HG03060 (cell line): Measurements from ENCODE around the gene SLC25A13.
A peak's percentile ranks its signal among the peaks of the same experiment; 100 is the strongest.

Experiments
- ATAC-seq: cut with Tn5 transposase; IDR thresholded peaks from one replicate; pipeline ENCODE4 v1.9.1; 2021; ENCODE audit warnings: low read depth, moderate number of reproducible peaks; ENCODE audit not compliant: unreplicated experiment

The SLC25A13 gene

DNA sequence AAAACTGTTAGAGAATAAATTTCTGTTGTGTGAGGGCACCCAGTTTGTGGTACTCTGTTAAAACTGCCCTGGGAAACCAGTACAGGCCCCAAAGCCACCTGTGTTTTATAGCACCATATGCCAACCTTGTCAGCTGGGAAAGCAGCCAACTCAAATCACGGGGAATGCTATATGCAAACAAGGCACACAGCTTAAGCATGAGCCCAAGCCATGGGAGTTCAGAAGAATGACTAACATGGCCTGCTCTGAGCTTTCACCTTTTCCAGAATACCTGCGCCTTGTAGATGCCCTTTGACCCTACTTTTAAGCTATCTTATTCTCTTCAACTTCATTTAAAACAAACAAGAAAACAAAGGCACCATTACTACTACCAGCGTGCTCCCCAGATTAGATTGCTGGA, 5.5 kb upstream of the SLC25A13 start:
- ATAC-seq = no peak

DNA sequence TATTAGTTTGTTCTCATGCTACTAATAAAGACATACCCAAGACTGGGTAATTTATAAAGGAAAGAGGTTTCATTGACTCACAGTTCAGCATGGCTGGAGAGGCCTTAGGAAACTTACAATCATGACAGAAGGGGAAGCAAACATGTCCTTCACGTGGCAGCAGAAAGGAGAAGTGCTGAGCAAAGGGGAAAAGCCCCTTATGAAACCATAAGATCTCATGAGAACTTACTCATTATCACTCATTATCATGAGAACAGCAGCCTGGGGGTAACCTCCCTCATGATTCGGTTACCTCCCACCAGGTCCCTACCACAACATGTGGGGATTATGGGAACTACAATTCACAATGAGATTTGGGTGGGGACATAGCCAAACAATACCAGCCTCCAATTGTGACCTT, 4.9 kb upstream of the SLC25A13 start:
- ATAC-seq = peak; percentile 33

DNA sequence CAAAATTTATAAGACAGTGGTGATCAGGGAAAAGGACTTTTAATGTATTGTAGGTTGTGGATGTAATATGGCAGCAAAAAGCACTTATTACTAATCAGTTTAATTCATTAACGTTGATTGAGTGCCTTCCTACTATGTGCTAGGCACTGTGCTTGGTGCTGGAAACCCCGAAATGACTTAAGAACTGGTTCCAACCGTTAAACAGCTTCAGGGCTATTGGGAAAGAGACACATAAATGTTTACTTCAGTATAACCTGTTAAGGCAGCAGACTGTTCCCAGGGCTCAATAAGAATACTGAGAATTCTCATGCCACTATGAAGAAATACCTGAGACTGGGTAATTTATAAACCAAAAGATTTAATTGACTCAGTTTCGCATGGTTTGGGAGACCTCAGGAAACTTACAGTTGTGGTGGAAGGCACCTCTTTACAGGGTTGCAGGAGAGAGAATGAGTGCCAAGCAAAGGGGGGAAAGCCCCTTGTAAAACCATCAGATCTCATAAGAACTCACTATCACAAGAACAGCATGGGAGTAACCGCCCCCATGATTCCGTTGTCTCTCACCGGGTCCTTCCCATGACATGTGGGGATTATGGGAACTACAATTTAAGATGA, 1.1 kb upstream of the SLC25A13 start:
- no peak for ATAC-seq

DNA sequence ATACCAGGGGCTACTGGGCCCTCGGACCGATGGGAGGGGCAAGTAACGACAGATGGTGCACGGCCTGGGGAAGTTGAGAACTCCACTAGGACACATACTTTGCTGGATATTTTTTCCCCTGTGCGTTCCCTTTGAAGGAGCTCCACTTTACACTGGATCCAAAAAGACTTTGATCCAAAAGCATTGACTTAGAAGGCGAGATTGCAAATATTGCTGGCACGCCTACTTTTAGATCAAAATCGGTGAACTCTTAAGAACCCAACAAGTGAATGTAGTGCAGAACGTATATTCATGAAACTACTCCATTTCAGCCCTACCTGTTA, 436 bp upstream of the SLC25A13 start:
- no peak for ATAC-seq

DNA sequence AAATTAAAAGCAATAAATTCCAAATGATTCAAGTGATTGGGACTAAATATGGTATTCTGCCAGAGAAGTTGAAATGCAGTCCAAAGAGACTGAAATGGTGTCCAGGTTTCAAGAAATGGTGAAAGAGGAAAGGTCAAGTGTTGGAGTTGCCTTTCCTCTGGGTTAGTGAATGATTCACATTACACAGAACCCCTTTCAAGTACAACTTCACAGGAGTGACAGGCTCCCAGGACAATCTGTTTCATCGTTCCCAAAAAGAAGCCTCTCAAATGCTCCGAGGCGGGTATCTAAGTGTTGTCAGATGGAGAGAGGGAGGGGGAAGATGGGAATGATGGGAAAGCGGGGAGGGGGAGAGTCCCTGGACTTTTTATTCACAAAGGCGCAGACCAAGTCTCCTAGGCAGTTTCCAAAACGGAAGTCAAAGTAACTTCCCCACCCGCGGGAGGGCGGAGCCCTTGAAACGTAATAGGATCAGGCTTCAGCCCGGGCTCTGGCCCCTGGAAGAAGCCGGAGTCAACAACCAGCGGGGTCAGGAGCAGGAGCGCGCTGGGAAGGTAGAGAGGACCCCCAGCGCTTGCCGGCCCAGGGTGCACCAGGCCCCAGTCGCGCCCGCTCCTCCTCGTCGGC, 754 bp downstream of the SLC25A13 start:
- ATAC-seq = peak; percentile 28

DNA sequence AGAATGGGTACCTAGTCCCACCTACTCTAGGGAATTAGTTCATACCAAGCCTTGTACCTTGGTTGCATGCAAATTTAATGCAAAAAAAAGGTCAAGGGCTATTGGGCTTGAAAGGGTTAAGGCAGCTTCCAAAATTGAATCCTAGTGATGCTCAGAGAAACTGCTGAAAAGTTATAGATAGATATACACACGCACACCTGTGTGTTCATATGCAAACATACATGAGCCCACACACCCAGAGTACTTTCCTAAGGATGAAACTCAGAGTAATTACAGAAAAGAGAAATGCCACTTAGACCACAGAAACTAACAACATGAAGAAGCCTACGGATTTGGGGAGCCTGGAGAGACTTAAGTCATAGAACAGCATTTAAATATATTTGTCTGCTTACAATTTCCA, 1.5 kb downstream of the SLC25A13 start:
- peak; percentile 45 for ATAC-seq

DNA sequence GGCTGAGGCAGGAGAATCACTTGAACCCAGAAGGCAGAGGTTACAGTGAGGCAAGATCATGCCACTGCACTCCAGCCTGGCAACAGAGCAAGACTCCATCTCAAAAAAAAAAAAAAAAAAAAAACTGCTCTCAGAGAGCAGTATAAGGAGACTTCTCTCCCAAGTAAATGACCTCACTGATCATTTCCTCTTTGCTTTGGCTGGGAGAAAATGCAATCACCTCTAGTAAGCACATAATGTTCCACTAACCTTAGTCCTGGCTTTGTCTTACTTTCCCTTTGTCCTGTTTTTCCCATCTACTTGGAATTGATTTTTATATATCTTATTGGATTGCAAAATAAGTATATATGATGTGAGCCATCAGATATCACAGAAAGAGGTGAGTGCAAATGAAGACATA, 2.5 kb downstream of the SLC25A13 start:
- no peak for ATAC-seq

DNA sequence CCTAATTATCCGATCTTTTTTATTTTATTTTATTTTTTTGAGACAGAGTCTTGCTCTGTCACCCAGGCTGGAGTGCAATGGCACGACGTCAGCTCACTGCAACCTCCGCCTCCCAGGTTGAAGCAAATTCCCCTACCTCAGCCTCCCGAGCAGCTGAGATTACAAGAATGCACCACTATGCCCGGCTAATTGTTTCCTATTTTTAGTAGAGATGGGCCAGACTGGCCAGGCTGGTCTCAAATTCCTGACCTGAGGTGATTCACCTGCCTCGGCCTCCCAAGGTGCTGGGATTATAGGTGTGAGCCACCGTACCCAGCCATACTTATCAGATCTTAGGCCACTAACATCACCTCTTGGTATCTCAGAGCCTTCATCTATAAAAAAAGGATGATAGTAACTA, 4.9 kb downstream of the SLC25A13 start:
- no peak for ATAC-seq

DNA sequence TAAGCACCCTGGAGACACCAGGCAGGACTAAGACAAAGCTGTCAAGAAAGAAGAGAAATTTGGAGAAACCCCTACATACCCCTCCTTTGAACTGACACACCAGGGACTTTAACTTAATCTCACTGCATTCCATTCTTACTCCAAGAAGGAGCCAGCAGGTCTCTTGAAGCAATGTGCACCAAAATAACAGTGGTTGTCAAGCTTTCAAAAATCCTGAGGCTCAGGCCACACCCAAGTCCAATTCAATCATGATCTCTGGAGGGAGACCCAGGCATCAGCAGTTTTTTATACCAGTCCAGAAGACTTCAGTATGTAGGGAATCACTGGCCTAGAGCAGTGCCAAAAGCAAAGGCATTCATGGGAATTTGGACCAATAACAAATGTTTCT, 6.8 kb downstream of the SLC25A13 start:
- no peak for ATAC-seq

DNA sequence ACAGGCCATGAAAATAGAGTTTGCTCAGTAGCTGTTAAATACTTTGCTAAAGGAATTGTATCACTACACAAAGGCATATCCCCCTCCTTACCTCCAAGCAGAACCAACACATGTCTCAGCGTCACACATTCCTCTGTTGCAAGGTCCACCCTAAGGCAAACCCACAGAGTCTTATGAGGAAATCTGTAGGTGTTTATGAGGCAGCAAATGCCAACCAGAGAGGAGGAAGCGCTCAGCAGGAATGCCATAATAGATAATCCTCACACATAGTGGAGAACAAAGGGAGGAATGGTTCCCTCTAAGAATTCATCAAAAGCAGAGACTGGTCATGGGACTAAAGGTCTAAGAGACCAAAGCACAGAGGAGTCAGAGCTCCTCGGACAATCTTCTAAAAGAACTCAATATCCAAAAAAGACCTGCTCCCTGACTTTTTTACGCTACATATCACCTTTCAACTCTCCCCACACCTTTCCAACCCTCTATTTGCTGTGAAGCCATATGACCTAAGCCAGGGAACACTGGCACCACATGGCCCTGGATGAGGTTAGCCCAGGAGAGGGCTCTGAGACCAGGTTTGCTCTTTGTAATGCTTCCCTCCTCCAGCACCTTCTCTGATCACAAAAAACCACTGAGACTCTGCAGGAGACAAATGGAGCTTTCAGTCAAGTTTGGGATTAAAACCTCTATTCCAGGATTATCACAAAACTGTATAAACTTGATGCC, 7.3 kb downstream of the SLC25A13 start:
- ATAC-seq = no peak

DNA sequence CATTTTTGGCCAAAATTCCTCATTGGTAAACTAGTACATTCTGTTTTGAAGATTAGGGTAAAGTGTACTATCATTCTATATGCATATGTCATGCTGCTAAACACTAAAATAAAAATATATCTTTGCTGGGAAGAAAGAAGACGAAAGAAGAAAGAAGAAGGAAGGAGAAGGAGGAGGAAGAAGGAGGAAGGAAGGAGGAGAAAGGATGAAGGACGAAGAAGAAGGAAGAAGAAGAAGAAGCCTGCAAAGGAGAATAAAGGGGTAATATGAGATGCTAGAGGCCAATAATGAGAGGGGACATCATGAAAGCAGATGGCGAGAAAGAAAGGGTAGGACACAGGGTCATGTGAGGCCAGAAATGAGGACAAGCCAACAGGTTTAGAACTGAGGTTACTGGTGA, 8.0 kb downstream of the SLC25A13 start:
- ATAC-seq = no peak

DNA sequence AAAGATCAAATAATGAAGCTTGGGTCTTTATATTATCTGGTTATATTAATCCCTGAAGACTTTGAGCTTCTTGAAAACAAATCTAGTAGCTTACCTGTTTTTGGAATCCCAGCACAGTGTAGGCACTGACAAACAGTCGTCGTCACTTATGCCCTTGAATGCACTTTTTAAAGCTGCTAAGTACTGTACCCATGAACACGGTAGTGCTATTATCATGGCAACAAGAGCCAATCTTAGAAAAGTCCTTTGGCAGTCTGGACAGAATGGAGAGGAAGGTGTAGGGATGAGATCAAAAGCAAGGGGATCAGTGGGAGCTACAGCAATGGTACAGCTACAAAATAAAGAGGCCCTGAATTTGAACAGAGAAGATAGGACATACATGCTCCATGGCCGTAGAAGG, 9.4 kb downstream of the SLC25A13 start:
- no peak for ATAC-seq

DNA sequence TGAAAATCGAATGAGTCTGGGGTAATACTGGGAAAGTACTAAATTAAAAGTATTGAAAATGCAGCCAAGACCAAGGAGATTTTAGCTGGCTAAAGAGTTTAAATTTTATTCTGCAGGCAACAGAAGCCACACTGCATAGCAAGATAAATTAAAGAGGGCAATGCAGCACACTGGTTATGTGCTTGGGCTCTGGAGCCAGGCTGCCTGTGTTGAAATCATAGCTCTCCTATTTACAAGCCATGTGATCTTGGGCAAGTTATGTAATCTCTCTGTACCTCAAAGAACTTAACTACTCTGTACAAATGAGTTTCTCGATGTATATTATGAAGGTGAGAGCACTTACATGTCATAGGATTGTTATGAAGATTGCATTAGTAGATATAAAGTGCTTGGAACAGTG, 9.9 kb downstream of the SLC25A13 start:
- ATAC-seq = no peak

DNA sequence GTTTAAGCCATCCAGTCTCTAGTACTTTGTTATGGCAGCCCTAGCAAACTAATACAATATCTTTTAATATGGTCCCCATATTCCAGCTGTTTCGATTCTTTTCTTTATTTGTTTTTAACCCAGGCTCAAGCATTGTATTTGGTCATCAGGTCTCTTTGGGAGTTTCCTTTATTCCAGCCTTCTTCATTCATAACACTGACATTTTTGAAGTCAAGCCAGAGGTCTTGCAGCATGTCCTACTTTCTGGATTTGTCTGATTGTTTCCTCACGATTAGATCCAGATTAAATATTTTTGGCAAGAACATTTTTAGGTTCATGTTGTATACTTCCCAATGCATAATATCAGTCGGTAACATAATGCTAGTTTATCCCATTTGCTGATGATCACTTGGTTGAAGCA, 11.8 kb downstream of the SLC25A13 start:
- no peak for ATAC-seq

DNA sequence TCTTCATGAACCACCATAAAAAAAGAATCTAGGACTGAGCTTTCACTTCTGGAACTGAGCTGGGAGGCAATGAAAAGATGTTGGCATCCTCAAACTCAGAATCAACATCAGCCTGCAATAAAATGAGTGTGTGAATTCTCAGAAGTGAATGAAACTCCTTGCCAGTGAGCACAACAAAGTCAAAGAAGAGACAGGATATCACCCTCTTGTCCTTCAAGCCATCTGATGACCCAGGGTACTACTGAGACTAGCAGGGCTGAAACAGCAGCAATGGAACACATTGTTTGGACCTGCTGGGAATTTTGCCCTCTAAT, 13.0 kb downstream of the SLC25A13 start:
- no peak for ATAC-seq

DNA sequence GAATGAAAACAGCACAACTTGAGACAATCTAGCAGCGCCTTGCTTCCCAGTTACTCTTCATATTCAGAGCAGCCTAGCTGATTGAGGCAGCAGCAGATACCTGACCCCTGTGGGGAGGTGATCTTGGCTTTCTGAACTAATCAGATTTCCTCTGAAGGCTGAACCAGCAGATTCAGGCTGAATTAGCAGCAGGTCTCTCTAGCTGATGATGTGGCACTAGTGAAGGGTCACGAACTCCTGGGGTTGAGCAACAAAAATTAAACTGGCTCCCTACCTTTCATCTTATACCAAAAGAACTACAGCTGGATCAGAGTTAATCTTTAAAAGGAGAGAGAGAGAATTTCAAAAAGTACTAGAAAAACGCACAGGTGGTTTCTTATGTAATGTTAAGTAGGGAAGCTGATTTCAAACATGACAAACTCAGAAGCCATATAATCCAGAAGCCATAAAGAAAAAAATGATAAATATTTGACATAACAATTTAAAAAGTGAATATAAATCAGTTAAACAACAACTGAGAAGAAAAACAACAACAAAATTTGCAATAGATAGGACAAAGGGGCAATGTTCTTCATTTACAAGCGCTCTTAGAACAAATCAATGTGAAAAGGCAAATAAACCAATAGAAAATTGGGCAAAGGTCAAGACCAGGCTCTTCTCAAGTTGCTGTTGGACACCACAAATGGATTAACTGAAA, 13.5 kb downstream of the SLC25A13 start:
- no peak for ATAC-seq

DNA sequence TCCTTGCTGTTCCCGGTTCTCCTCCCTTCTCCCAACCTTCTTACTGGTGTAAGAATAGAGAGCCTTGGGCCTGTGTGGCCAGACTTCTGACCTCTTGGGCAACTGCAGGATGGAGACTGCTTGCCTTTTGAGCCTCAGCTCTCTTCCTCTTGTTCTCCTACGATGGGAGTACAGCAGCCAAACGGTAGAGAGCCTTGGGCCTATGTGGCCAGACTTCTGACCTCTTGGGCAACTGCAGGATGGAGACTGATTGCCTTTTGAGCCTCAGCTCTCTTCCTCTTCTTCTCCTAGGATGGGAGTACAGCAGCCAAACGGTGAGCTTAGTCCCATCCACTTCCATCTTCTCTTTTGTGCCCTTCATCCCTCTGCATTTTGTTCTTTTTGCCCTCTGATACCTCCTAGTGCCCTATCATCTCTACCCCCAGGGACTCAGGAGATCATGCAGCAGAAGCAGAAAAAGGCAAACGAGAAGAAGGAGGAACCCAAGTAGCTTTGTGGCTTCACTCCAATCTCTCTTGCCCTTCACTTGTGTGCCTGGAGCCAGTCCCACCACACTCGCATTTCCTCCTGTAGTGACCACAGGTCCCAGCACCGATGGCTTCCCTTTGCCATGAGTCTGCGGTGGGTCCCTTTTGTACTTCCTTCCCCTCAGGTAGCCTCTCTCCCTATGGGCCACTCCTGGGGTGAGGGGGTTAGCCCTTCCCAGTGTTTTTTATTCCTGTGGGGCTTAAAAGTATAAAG, 15.3 kb downstream of the SLC25A13 start:
- no peak for ATAC-seq

DNA sequence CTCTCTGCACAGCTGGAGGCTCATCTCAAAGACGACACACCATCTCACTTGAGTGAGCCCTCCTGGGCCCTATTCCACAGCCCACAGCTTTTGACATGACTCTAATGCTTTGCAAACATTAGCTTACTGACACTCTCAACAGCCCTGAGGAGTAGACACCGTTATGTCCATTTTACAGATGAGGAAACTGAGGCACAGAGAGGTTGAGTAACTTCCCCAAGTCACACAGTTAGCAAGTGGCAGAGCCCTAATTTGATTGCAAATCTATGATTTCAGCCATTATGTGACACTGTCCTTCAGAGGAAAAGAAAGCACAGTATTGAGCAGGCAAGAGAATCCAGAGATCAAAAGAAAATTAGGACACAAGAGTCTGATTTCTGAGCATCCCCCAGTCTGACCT, 16.0 kb downstream of the SLC25A13 start:
- no peak for ATAC-seq

DNA sequence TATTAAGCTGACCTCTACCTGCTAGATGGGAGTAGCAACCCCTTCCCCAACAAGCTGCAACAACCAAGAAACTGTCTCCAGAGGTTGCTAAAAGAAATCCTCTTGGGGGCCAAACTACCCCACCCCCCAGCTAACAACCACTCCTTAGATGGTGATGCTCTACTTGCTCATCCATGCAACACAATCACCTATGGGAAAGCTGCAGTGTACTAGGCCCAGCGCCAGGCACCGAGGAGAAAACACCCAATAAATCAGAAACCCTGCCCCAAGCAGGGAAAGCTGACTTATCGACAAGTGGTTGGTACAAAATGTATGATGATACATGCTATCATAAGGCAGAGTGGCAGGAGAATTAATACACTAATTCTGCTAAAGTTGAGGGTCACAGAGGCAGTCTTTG, 17.3 kb downstream of the SLC25A13 start:
- ATAC-seq = no peak

DNA sequence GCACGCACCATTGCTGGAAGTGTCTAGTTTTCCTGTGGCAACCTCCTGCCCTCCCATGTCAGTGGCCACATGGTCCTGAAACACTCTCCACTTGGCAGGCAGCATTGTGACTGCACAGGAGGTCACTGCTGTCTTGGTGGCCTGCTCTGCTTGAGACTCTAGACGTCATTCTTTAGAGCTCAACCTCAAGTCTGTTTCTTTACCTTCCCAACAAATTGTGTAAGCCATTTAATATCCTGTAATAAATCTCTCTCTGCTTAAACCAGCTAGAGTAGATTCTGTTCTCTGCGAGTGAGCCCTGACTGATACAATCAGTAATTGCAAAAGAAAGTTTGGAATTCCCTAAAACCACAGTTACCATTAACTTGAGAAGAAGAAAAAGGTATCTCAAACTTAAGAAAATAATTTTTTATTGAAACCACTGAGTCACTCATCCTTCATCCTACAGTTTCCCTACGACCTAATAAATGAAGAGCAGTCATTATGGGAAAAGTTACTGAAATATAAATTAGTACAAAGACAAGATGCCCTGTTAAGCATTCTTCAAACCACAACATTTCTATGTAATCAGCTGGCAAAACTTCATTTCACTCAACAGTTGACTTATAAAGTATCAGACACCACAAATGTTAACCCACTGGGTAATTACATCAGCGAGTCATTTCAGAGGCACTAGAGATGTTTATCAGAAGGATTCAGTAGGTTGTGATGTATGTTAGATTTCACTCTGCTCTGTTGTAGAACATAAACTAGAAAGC, 18.0 kb downstream of the SLC25A13 start:
- no peak for ATAC-seq
